Activated T-cell treated with anti-CD3 and anti-CD28 coated beads, Interleukin-2, amount 50 U/mL, for 4 hours (primary cell): Measurements from ENCODE around the gene KRTAP4-9. TPM values are rescaled to one million over a fixed set of nuclear protein-coding genes. Genes with fewer than 3 reads are reported as not detected.
A peak's percentile ranks its signal among the peaks of the same experiment; 100 is the strongest.
"Not testable (repeated sequence)": the region's sequence is repeated elsewhere in the genome, so short reads cannot be mapped to it uniquely, and the experiment has no call there.

Source experiments
- ATAC-seq, 2 donors: fragments of 200-7000 bp; cut with Tn5 transposase; one replicate each; pipeline ENCODE4 v1.10.0; 2021
- DNase-seq: peaks from one replicate; pipeline ENCODE4 v3.0.0-alpha.2; 2020
- H3K27me3 Mint-ChIP-seq: one replicate; pipeline ENCODE4 v1.8.0; 2021; ENCODE audit warnings: low read depth, mixed read lengths
- H3K36me3 Mint-ChIP-seq: one replicate; pipeline ENCODE4 v1.8.0; 2022; ENCODE audit warnings: mixed read lengths; ENCODE audit not compliant: insufficient read depth
- H3K4me1 Mint-ChIP-seq: one replicate; pipeline ENCODE4 v1.8.0; 2021; ENCODE audit warnings: low read depth, mixed read lengths
- H3K4me3 Mint-ChIP-seq: one replicate; pipeline ENCODE4 v1.8.0; 2021; ENCODE audit warnings: mild to moderate bottlenecking, moderate library complexity, mixed read lengths
- H3K9me3 Mint-ChIP-seq: one replicate; pipeline ENCODE4 v1.8.0; 2021; ENCODE audit warnings: mixed read lengths
- total RNA-seq, 3 donors: library from RNA; stranded (reverse); gene quantifications; one replicate each; pipeline ENCODE4 v1.2.1, GENCODE V29; 2021

The KRTAP4-9 gene
- total RNA-seq, 3 donors from 2014 or later: not detected

DNA sequence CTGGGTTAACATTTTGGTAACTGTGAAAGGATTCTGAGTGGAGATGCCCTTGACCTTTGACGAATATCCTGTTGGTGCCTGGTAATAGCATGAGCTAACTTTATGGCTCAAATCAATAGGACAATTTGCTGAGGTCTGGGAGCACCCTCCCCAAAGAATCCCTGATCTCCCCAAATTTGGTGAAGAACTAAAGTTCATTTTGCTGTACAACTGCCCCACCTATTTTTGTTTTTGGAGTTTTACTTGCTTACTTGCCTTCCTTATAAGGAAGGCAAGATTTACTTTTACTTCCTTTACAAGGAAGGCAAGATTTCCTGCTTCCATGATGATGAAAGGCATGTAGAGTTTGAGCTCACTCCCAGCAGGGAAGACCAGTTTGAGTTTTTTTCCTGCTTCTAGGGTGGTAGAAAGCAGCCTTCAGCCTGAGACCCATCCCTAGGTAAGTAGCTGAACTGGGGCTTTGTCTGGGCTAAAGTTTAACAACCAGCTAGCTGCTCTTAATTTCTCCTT, 2.8 kb downstream of the KRTAP4-9 start:
- H3K4me1 Mint-ChIP-seq: peaks cover 7% of the 10 kb centered on the region
- ATAC-seq (no peak), DNase-seq (no peak)
- no peaks in the 10 kb centered on the region for H3K36me3 Mint-ChIP-seq
- no peak overlapping the region for H3K4me3 Mint-ChIP-seq
- peaks cover 12% of the 10 kb centered on the region for H3K27me3 Mint-ChIP-seq
- H3K9me3 Mint-ChIP-seq: peaks cover 5% of the 10 kb centered on the region

DNA sequence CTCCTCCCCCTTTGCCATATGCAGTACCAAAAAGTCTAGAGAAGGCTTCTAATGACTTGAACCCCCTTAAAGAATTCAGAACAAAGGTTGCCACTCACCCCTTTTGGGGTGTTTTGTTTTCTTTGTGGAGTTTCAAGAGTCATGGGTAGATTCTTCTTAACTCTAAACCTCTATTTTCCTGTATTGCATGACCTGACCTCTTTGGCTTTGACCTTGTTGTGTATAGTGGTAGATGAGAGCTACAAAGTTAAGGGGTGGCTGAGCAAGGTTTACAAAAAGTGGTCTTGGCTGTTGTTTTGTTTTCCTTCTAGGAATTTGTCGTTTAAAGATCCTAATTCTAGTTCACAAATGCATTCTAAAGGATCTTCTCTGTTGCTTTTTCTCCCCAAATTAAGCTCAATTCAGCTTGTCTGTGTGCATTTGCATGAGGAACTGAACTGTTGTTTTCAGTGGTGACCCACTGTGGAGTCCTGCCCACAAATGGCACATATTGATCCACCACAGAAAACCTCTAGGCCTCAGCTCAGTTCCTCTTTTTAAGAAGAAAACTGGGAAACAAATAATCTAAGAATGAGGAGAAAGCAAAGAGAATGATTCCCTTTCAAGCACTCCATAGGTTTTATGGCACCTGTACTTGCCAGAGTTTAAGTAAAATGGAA, 3.7 kb downstream of the KRTAP4-9 start:
- not testable (repeated sequence) for ATAC-seq

GRCh38 chr17:41111151-41111885, 6.1 kb downstream of the KRTAP4-9 start:
- Mint-ChIP-seq H3K36me3 (peaks cover 1% of the 10 kb centered on the region), H3K4me1 (peaks cover 7% of the 10 kb centered on the region), H3K4me3 (no peak overlapping the region), H3K27me3 (peaks cover 6% of the 10 kb centered on the region), H3K9me3 (peaks cover 5% of the 10 kb centered on the region)
- ATAC-seq (no peak), DNase-seq (no peak)

More for the DNA sequence above, 3.7 kb downstream of the KRTAP4-9 start:
- H3K9me3 Mint-ChIP-seq, H3K4me1 Mint-ChIP-seq, DNase-seq, H3K4me3 Mint-ChIP-seq, H3K36me3 Mint-ChIP-seq: not testable (repeated sequence)
- peaks cover 12% of the 10 kb centered on the region for H3K27me3 Mint-ChIP-seq

GRCh38 chr17:41116297-41116696, 11.1 kb downstream of the KRTAP4-9 start:
- Mint-ChIP-seq H3K27me3 (peaks cover 3% of the 10 kb centered on the region), H3K4me3 (no peak overlapping the region), H3K36me3 (peaks cover 1% of the 10 kb centered on the region), H3K4me1 (peaks cover 21% of the 10 kb centered on the region), H3K9me3 (peaks cover under 1% of the 10 kb centered on the region)
- no peak for ATAC-seq
- no peak for DNase-seq

GRCh38 chr17:41117846-41118386, 12.7 kb downstream of the KRTAP4-9 start, which contains the start of gene KRTAP4-11:
TSS of gene KRTAP4-11 (minus strand) at chr17:41118373. CDS start at chr17:41118315, 58 bp downstream.
- peaks cover 26% of the 10 kb centered on the region for H3K4me1 Mint-ChIP-seq
- DNase-seq, H3K9me3 Mint-ChIP-seq, H3K27me3 Mint-ChIP-seq, H3K36me3 Mint-ChIP-seq, H3K4me3 Mint-ChIP-seq, ATAC-seq: not testable (repeated sequence)

- DNase-seq: no peak
- Mint-ChIP-seq H3K9me3 (peaks cover 3% of the 10 kb centered on the region), H3K36me3 (no peaks in the 10 kb centered on the region), H3K4me3 (no peak overlapping the region), H3K27me3 (peaks cover 3% of the 10 kb centered on the region), H3K4me1 (peaks cover 32% of the 10 kb centered on the region)
- ATAC-seq: no peak
These were observed 13.5 kb downstream of the KRTAP4-9 start for GRCh38 chr17:41118721-41119120.

- not testable (repeated sequence) for DNase-seq, H3K36me3 Mint-ChIP-seq, H3K9me3 Mint-ChIP-seq, ATAC-seq, H3K27me3 Mint-ChIP-seq
- Mint-ChIP-seq H3K4me3 (peak overlapping the region; percentile 40), H3K4me1 (peaks cover 43% of the 10 kb centered on the region)
These were observed 14.8 kb downstream of the KRTAP4-9 start for GRCh38 chr17:41119696-41120690.

- no peak for ATAC-seq
- peaks cover 3% of the 10 kb centered on the region for H3K27me3 Mint-ChIP-seq
- no peak overlapping the region for H3K4me3 Mint-ChIP-seq
- H3K36me3 Mint-ChIP-seq: no peaks in the 10 kb centered on the region
- H3K9me3 Mint-ChIP-seq: peaks cover 3% of the 10 kb centered on the region
- no peak for DNase-seq
- peaks cover 58% of the 10 kb centered on the region for H3K4me1 Mint-ChIP-seq
These were observed 16.6 kb downstream of the KRTAP4-9 start for GRCh38 chr17:41121742-41122141.

- not testable (repeated sequence) for H3K9me3 Mint-ChIP-seq, H3K27me3 Mint-ChIP-seq, DNase-seq, ATAC-seq, H3K36me3 Mint-ChIP-seq
- Mint-ChIP-seq H3K4me3 (peak overlapping the region; percentile 5), H3K4me1 (peaks cover 58% of the 10 kb centered on the region)
These were observed 18.3 kb downstream of the KRTAP4-9 start for GRCh38 chr17:41123292-41123990.

- H3K27me3 Mint-ChIP-seq, ATAC-seq, H3K36me3 Mint-ChIP-seq, H3K9me3 Mint-ChIP-seq, DNase-seq: not testable (repeated sequence)
- Mint-ChIP-seq H3K4me1 (peaks cover 59% of the 10 kb centered on the region), H3K4me3 (peak within 1 kb of the TSS; percentile 5)
These were observed 18.8 kb downstream of the KRTAP4-9 start, which contains the start of gene KRTAP4-12 for GRCh38 chr17:41123991-41124371. TSS of gene KRTAP4-12 (minus strand) at chr17:41124182. CDS start at chr17:41124122, 60 bp downstream.

- DNase-seq (no peak), ATAC-seq (no peak)
- Mint-ChIP-seq H3K4me3 (no peak overlapping the region), H3K36me3 (no peaks in the 10 kb centered on the region), H3K9me3 (peaks cover 10% of the 10 kb centered on the region), H3K4me1 (peaks cover 56% of the 10 kb centered on the region), H3K27me3 (no peaks in the 10 kb centered on the region)
These were observed 19.9 kb downstream of the KRTAP4-9 start for GRCh38 chr17:41125064-41125463.

- H3K4me1 Mint-ChIP-seq: peaks cover 51% of the 10 kb centered on the region
- H3K36me3 Mint-ChIP-seq: no peaks in the 10 kb centered on the region
- H3K27me3 Mint-ChIP-seq: no peaks in the 10 kb centered on the region
- ATAC-seq (no peak), DNase-seq (no peak)
- peaks cover 10% of the 10 kb centered on the region for H3K9me3 Mint-ChIP-seq
- no peak overlapping the region for H3K4me3 Mint-ChIP-seq
These were observed 21.2 kb downstream of the KRTAP4-9 start for GRCh38 chr17:41126412-41126811.

GRCh38 chr17:41127371-41127770, 22.2 kb downstream of the KRTAP4-9 start:
- DNase-seq (no peak), ATAC-seq (no peak)
- Mint-ChIP-seq H3K27me3 (no peaks in the 10 kb centered on the region), H3K4me3 (no peak overlapping the region), H3K4me1 (peaks cover 57% of the 10 kb centered on the region), H3K36me3 (no peaks in the 10 kb centered on the region), H3K9me3 (peaks cover 8% of the 10 kb centered on the region)
